GM23338 (cell line): ENCODE data around the gene RBM19. TPM values are rescaled to one million over a fixed set of nuclear protein-coding genes. Genes with fewer than 3 reads are reported as not detected.

Experiments
- CREB1 ChIP-seq: fragments of 250-450 bp; sonication (Bioruptor Pico); IDR thresholded peaks from 2 replicates; pipeline ENCODE4 v1.5.0; 2020; ENCODE audit warnings: low read depth, mild to moderate bottlenecking, moderate library complexity
- CTCF ChIP-seq, 2 experiments: fragments of 200-600 bp in 1 of 2; sonication (generic) in 1 of 2; conservative IDR thresholded peaks; 2 replicates each; pipeline versions ENCODE4 v1.5.1 to v1.6.1; 2016 to 2017; ENCODE audit warnings: antibody characterized with exemption in 2 of 2, low read depth in 2 of 2, mild to moderate bottlenecking in 2 of 2, moderate library complexity in 1 of 2
- EZH2phosphoT487 ChIP-seq: fragments of 200-600 bp; sonication (generic); IDR thresholded peaks from one replicate; pipeline ENCODE4 v1.8.1; 2018; ENCODE audit warnings: antibody characterized with exemption; ENCODE audit not compliant: unreplicated experiment
- JUNB ChIP-seq: IDR thresholded peaks from one replicate; pipeline ENCODE4 v1.6.1; 2016; ENCODE audit warnings: antibody characterized with exemption; ENCODE audit not compliant: unreplicated experiment
- NANOG ChIP-seq: IDR thresholded peaks from 2 replicates; pipeline ENCODE4 v1.6.1; 2016; ENCODE audit warnings: antibody characterized with exemption, borderline replicate concordance
- POLR2AphosphoS5 ChIP-seq: IDR thresholded peaks from 2 replicates; pipeline ENCODE4 v1.6.1; 2016; ENCODE audit warnings: antibody characterized with exemption, low read depth
- REST ChIP-seq: IDR thresholded peaks from one replicate; pipeline ENCODE4 v1.6.1; 2018; ENCODE audit warnings: antibody characterized with exemption; ENCODE audit not compliant: unreplicated experiment
- STAT1 ChIP-seq: IDR thresholded peaks from one replicate; pipeline ENCODE4 v1.6.1; 2016; ENCODE audit warnings: antibody characterized with exemption; ENCODE audit not compliant: unreplicated experiment
- ZNF114 ChIP-seq: fragments of 250-450 bp; sonication (Bioruptor Pico); IDR thresholded peaks from 2 replicates; pipeline ENCODE4 v1.5.0; 2020; ENCODE audit warnings: mild to moderate bottlenecking, moderate library complexity
- ZNF331 ChIP-seq: fragments of 250-450 bp; sonication (Bioruptor Pico); IDR thresholded peaks from 2 replicates; pipeline ENCODE4 v1.5.0; 2020; ENCODE audit warnings: low read depth, mild to moderate bottlenecking, moderate library complexity
- ZNF462 ChIP-seq: fragments of 250-450 bp; sonication (Bioruptor Pico); IDR thresholded peaks from 2 replicates; pipeline ENCODE4 v1.5.0; 2020; ENCODE audit warnings: mild to moderate bottlenecking, moderate library complexity
- polyA plus RNA-seq: library from polyadenylated mRNA; unstranded; fragments of >200 nt; fragmentation: Nextera tagmentation; extraction: Ambion mirVana; gene quantifications from 2 replicates; pipeline ENCODE4 v1.2.1, GENCODE V29; 2016
- total RNA-seq: library from RNA; depleted of rRNA; stranded (reverse); fragments of >200 nt; shearing (Covaris generic); gene quantifications from 2 replicates; pipeline ENCODE4 v1.2.3, GENCODE V29; 2014

RBM19 gene
- total and polyA plus RNA-seq, 2 experiments from 2014 or later = 43.4 to 56.7 TPM

- TF ChIP-seq ZNF462 (no peak), CTCF (conservative IDR thresholded peaks at IDR 0.05; ENCODE audit: low read depth in 2 of 2) (no peak), STAT1 (no peak), JUNB (no peak), CREB1 (CRISPR knock-in tag) (no peak), REST (no peak), ZNF114 (CRISPR knock-in tag) (no peak), NANOG (no peak), ZNF331 (no peak), POLR2AphosphoS5 (no peak), EZH2phosphoT487 (no peak)
These were observed 29.7 kb downstream of the RBM19 start (continued) for GRCh38 chr12:113936460-113936859.
